DND-41 (cell line): ENCODE data around the gene FOXI3.
"Not testable (repeated sequence)": the region's sequence is repeated elsewhere in the genome, so short reads cannot be mapped to it uniquely, and the experiment has no call there.

Experiments
- ATAC-seq: fragments of 200-7000 bp; cut with Tn5 transposase; 3 replicates; pipeline ENCODE4 v1.9.1; 2021; ENCODE audit warnings: low read depth; ENCODE audit not compliant: insufficient read depth
- DNase-seq: peaks from one replicate; pipeline ENCODE4 v3.0.0-alpha.2; 2020
- H2AFZ ChIP-seq: 2 replicates; pipeline ENCODE4 v1.6.0; 2012; ENCODE audit warnings: low read depth, low read length
- H3K27ac ChIP-seq: 2 replicates; pipeline ENCODE4 v1.5.1; 2012; ENCODE audit warnings: low read length, inconsistent platforms
- H3K27me3 ChIP-seq: fragments of 200-600 bp; sonication (generic); 2 replicates; pipeline ENCODE4 v1.6.0; 2012; ENCODE audit warnings: low read length, mild to moderate bottlenecking, inconsistent platforms; ENCODE audit not compliant: insufficient read depth, poor library complexity
- H3K36me3 ChIP-seq: 2 replicates; pipeline ENCODE4 v1.5.1; 2012; ENCODE audit warnings: low read length, inconsistent platforms; ENCODE audit not compliant: insufficient read depth
- H3K4me1 ChIP-seq: 2 replicates; pipeline ENCODE4 v1.5.1; 2012; ENCODE audit warnings: mild to moderate bottlenecking, low read length; ENCODE audit not compliant: insufficient read depth
- H3K4me2 ChIP-seq: 2 replicates; pipeline ENCODE4 v1.6.0; 2012; ENCODE audit warnings: mild to moderate bottlenecking, moderate library complexity, low read length, inconsistent platforms; ENCODE audit not compliant: insufficient read depth
- H3K4me3 ChIP-seq, 2 experiments: fragments of 200-600 bp in 1 of 2; shearing (Covaris generic) in 1 of 2; 2 replicates each; pipeline ENCODE4 v1.5.1; 2012 to 2016; ENCODE audit warnings: inconsistent platforms in 2 of 2, low read length in 2 of 2, mild to moderate bottlenecking in 2 of 2, low read depth in 1 of 2, moderate library complexity in 1 of 2
- H3K79me2 ChIP-seq: 2 replicates; pipeline ENCODE4 v1.6.0; 2012; ENCODE audit warnings: low read length, inconsistent platforms; ENCODE audit not compliant: insufficient read depth
- H3K9ac ChIP-seq: 2 replicates; pipeline ENCODE4 v1.6.0; 2012; ENCODE audit warnings: low read depth, mild to moderate bottlenecking, inconsistent platforms, low read length, moderate library complexity
- H3K9me3 ChIP-seq: 2 replicates; pipeline ENCODE4 v1.5.1; 2012; ENCODE audit warnings: low read length, moderate library complexity, mild to moderate bottlenecking, inconsistent platforms; ENCODE audit not compliant: insufficient read depth, severe bottlenecking
- H4K20me1 ChIP-seq: 2 replicates; pipeline ENCODE4 v1.6.0; 2012; ENCODE audit warnings: low read length; ENCODE audit not compliant: insufficient read depth
- EZH2 ChIP-seq: IDR thresholded peaks from 3 replicates; pipeline ENCODE4 v1.6.1; 2012; ENCODE audit warnings: borderline replicate concordance, low read depth, mild to moderate bottlenecking, moderate library complexity, low read length, inconsistent platforms; ENCODE audit not compliant: severe bottlenecking
- TF ChIP-seq, protein P1 (sequence below): IDR thresholded peaks from 2 replicates; pipeline ENCODE4 v1.5.1; 2012; ENCODE audit warnings: borderline replicate concordance, low read length, moderate library complexity, mild to moderate bottlenecking; ENCODE audit not compliant: poor library complexity, severe bottlenecking; ENCODE audit errors: extremely low read depth

FOXI3 gene

DNA sequence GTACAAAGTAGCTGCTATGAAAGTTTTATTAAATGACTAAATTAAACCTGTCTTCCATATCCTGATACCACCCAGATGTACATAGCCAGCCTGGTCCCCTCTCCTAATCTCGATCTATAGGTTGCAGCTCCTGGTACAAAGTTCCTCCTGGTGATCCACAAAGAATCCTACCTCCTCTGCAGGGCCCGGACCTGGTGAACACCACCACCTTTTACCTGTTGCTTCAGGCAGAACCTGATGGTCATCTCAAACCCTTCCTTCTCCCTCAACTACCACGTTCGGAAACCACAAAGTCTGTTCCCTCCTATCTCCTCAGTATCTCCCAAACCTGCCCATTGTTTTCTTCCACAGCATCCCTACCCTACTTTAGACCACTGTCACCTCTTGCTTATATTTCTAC, 15.5 kb downstream of the FOXI3 start:
- Histone ChIP-seq H2AFZ (no peak overlapping the region), H3K27ac (no peak overlapping the region), H3K4me3 (no peak overlapping the region), H3K9me3 (no peaks in the 10 kb centered on the region), H3K79me2 (no peaks in the 10 kb centered on the region), H3K4me1 (no peaks in the 10 kb centered on the region), H3K27me3 (peaks cover 6% of the 10 kb centered on the region), H3K4me2 (no peak overlapping the region), H3K36me3 (no peaks in the 10 kb centered on the region), H4K20me1 (no peaks in the 10 kb centered on the region), H3K9ac (no peak overlapping the region)
- ATAC-seq (no peak), DNase-seq (no peak)
- no peak for TF ChIP-seq EZH2
- TF ChIP-seq, protein P1, sequence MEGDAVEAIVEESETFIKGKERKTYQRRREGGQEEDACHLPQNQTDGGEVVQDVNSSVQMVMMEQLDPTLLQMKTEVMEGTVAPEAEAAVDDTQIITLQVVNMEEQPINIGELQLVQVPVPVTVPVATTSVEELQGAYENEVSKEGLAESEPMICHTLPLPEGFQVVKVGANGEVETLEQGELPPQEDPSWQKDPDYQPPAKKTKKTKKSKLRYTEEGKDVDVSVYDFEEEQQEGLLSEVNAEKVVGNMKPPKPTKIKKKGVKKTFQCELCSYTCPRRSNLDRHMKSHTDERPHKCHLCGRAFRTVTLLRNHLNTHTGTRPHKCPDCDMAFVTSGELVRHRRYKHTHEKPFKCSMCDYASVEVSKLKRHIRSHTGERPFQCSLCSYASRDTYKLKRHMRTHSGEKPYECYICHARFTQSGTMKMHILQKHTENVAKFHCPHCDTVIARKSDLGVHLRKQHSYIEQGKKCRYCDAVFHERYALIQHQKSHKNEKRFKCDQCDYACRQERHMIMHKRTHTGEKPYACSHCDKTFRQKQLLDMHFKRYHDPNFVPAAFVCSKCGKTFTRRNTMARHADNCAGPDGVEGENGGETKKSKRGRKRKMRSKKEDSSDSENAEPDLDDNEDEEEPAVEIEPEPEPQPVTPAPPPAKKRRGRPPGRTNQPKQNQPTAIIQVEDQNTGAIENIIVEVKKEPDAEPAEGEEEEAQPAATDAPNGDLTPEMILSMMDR, result no peak

DNA sequence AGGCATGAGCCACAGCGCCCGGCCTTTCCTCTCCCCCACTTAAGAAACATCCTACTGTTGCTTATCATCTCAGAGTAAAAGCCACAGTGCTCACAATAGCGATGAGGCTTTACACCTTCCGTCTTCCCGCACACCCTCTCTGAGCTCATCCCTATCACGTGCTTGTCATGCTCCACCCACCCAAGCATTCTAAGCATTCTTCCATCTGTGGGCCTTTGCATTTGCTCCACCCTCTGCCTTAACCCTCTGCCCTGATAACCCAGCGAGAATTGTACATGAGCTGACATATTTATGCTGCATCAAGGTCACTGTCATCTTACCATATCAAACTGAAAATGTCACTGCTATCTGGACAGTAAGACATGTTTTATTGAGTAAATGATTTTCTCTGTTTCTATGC, 22.6 kb downstream of the FOXI3 start:
- no peak overlapping the region for H3K27ac ChIP-seq
- no peaks in the 10 kb centered on the region for H3K4me1 ChIP-seq
- no peak overlapping the region for H3K4me3 ChIP-seq
- H3K4me2 ChIP-seq, result no peak overlapping the region
- H3K79me2 ChIP-seq, result no peaks in the 10 kb centered on the region
- H2AFZ ChIP-seq, result no peak overlapping the region
- no peak for ATAC-seq
- no peaks in the 10 kb centered on the region for H3K36me3 ChIP-seq
- DNase-seq, result no peak
- H3K9me3 ChIP-seq, result no peaks in the 10 kb centered on the region
- TF ChIP-seq EZH2, result no peak
- TF ChIP-seq, protein P1, result no peak
- H3K9ac ChIP-seq, result no peak overlapping the region
- no peaks in the 10 kb centered on the region for H3K27me3 ChIP-seq
- no peaks in the 10 kb centered on the region for H4K20me1 ChIP-seq

- no peak overlapping the region for H3K27ac ChIP-seq
- H2AFZ ChIP-seq, result no peak overlapping the region
- DNase-seq (no peak), ATAC-seq (no peak)
- no peak overlapping the region for H3K4me2 ChIP-seq
- no peaks in the 10 kb centered on the region for H4K20me1 ChIP-seq
- no peaks in the 10 kb centered on the region for H3K36me3 ChIP-seq
- no peaks in the 10 kb centered on the region for H3K4me1 ChIP-seq
- no peaks in the 10 kb centered on the region for H3K79me2 ChIP-seq
- H3K9me3 ChIP-seq, result no peaks in the 10 kb centered on the region
- no peak overlapping the region for H3K9ac ChIP-seq
- H3K27me3 ChIP-seq, result no peaks in the 10 kb centered on the region
- no peak overlapping the region for H3K4me3 ChIP-seq
- TF ChIP-seq EZH2, result no peak
- TF ChIP-seq, protein P1, result no peak
Measured at GRCh38 chr2:88423733-88424132, 28.8 kb downstream of the FOXI3 start.

DNA sequence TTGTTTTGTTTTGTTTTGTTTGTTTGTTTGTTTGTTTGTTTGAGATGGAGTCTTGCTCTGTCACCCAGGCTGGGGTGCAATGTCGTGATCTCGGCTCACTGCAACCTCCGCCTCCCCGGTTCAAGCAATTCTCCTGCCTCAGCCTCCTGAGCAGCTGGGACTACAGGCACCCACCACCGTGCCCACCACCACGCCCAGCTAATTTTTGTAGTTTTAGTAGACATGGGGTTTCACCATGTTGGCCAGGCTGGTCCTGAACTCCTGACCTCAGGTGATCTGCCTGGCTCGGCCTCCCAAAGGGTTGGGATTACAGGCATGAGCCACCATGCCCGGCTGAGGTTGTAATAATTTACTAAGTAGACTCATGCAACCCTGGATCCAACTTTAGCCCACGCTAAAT, 33.4 kb downstream of the FOXI3 start:
- not testable (repeated sequence) for H3K9ac ChIP-seq, H4K20me1 ChIP-seq, H3K4me1 ChIP-seq, H3K4me3 ChIP-seq, ATAC-seq, H2AFZ ChIP-seq, H3K9me3 ChIP-seq, H3K36me3 ChIP-seq, DNase-seq, H3K4me2 ChIP-seq, H3K79me2 ChIP-seq, H3K27ac ChIP-seq
- peaks cover 11% of the 10 kb centered on the region for H3K27me3 ChIP-seq
